HG03439 (cell line): ENCODE results near the gene PRRT2.
A peak's percentile ranks its signal among the peaks of the same experiment; 100 is the strongest.

Experiments used
- ATAC-seq: cut with Tn5 transposase; IDR thresholded peaks from one replicate; pipeline ENCODE4 v1.9.1; 2021; ENCODE audit warnings: mild to moderate bottlenecking, moderate library complexity; ENCODE audit not compliant: unreplicated experiment

The PRRT2 gene

DNA sequence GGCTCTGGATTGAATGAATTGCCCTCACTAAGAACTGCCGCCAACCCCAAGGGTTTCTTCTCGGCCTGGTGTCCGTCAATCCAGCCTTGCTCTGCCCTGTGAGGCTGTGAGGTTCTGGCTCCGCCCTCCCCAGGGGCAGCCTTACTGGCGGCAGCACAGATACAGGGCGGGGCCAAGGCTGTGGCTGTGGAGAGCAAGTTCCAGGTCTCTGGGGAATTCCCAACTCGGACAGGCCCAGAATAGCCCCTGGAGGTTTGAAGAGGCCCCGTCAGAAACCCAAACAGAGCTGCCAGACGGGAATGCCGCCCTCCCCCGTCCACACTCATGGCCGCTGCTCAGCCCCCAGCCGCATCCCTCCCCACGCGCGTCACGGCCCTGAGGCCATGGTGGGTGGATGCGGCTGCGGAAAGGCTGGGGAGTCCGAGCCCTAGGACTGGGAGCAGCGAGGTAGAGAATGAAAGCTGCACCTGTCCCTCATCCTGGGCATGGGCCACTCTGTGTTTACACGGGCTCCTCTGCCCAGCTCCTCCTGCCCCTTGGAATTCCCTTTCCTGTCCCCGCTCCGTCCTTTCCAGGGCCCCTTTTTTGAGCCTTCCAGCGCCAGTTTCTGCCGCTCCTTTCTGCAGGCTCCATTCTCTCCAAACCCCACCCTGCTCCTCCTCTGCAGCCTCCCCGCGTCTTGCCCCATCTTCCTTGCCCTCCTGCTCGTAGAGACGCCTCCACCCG lies 660 bp upstream of the PRRT2 start:
- ATAC-seq = peak; percentile 19

DNA sequence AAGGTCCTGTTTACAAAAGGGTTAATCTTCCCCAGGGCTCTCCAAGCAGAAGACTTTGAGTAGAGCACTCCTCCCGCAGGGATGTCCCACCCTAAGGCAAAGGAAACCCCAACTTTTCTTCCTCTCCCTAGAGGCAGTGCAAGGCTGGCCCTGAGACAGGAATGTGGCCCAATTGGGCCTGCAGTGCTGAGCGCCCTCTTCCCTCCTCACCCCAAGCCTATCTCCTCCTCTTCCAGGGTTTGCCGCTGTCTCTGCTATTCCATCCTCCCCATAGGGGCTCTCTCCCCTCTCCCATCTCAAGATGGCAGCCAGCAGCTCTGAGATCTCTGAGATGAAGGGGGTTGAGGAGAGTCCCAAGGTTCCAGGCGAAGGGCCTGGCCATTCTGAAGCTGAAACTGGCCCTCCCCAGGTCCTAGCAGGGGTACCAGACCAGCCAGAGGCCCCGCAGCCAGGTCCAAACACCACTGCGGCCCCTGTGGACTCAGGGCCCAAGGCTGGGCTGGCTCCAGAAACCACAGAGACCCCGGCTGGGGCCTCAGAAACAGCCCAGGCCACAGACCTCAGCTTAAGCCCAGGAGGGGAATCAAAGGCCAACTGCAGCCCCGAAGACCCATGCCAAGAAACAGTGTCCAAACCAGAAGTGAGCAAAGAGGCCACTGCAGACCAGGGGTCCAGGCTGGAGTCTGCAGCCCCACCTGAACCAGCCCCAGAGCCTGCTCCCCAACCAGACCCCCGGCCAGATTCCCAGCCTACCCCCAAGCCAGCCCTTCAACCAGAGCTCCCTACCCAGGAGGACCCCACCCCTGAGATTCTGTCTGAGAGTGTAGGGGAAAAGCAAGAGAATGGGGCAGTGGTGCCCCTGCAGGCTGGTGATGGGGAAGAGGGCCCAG lies 1.0 kb downstream of the PRRT2 start:
- no peak for ATAC-seq

DNA sequence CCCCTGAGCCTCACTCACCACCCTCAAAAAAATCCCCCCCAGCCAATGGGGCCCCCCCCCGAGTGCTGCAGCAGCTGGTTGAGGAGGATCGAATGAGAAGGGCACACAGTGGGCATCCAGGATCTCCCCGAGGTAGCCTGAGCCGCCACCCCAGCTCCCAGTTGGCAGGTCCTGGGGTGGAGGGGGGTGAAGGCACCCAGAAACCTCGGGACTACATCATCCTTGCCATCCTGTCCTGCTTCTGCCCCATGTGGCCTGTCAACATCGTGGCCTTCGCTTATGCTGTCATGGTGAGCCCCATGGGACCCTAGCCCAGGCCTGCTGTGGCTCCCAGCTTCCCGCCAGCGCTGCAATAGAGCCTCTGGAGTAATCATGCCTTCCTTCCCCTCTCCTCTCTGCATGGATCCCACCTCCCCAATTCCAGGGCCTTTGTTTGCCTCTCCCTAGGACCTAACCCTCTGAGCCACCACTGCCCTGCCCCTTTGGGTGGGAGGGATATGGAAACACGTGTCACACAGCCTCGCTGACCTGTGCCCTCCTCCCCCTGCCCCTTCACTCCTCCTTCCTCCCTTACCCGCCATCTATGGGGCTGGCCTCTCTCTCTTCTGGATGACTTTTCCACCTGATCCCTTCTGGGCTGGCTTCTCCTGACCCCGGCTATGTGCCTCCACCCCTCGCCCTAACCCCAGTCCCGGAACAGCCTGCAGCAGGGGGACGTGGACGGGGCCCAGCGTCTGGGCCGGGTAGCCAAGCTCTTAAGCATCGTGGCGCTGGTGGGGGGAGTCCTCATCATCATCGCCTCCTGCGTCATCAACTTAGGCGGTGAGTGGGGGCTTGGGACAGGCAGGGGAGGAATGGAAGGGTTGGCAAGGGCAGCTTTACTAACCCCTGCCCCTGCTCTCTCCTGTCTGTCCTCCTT lies 1.9 kb downstream of the PRRT2 start:
- ATAC-seq = no peak

DNA sequence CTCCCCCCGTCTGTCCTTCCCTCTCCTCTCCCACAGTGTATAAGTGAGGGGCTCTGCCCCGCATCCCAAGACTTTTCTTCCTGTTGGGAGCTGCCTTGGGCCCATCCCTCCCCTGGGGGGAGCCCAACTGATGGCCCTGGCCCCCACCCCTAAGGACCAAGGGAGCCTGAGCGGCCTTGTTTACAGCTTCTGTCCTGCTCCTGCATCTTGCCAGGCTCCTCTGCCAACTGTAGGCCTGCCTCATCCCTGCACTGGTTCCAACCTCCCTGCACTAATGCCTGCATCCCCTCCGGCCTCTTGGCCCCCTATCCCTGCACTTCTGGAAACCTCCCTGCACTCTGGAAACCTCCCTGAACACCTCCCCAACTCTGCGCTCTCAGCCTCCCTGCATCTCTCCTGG lies 2.6 kb downstream of the PRRT2 start:
- no peak for ATAC-seq

DNA sequence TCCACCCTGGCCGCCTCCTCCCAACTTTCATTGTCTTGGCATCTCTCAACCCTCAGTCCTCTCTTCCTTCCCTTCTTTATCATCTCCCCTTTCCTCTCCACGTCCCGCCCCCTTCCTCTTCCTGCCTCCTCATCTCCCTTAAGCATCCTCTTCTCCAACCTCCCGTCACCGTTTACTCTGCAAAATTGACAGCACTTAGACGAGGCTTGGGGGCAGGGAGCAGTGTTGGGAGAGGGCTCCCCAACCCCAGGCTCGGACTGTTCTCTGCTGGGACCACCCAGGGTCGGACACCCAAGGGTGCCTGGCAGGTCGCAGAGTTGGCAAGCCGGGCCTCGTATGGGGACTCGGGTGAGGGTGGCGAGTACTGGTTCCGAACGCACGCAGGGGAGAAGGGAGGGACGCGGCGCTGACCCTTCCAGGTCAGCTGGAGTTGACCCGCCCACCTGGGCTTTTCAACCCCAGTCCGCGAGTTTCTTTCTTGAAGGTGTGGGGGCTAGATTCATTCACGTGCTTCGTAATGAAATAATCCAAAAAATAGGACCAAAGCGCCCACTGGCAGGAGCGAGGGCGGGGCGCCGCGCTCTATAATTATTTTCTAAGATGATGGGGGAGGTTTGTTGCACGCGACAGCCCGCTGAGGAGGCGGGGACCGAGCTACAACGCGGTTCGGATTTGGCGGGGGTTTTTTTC lies 3.2 kb downstream of the PRRT2 start:
- ATAC-seq = no peak

DNA sequence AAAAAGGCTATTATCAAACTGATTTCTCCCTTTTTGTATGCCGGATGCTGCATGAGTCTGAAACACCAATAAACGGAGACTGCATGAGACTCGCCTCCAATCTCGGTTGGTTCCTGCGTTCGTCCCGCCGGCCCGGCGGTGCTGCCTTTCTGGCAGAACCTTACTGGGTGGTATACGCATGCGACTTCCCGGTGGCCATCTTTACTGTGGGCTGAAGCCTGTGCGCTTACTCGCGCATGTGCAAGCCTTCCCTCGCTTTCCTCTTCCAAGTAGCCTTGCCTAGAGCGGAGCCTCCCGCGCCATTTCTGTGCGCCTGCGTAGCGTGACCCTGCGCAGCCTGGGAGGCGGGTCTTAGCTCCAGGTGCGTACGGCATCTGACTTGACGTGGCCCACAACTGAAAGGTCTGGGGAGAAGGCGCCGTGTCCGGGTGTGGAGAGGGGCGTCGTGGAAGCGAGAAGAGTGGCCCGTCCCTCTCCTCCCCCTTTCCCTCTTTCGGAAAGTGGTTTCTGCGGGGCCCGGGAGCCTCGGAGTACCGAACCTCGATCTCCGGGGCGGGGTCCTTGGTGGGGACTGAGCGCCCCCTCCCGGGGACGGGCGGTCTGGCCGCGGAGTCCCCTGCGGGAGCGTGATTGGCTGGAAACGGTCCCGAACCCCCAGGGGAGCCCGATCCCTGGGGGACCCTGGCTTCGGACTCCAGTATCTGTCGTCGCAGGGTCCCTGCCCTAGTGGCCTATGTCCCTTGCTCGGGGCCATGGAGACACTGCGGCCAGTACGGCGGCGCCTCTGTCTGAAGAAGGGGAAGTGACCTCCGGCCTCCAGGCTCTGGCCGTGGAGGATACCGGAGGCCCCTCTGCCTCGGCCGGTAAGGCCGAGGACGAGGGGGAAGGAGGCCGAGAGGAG lies 4.0 kb downstream of the PRRT2 start, which contains the start of gene PAGR1:
Gene PAGR1 (plus strand): TSS at position 360 of the 901 bp plus-strand sequence. CDS start 374 bp downstream, at position 734.
- ATAC-seq = peak; percentile 63

DNA sequence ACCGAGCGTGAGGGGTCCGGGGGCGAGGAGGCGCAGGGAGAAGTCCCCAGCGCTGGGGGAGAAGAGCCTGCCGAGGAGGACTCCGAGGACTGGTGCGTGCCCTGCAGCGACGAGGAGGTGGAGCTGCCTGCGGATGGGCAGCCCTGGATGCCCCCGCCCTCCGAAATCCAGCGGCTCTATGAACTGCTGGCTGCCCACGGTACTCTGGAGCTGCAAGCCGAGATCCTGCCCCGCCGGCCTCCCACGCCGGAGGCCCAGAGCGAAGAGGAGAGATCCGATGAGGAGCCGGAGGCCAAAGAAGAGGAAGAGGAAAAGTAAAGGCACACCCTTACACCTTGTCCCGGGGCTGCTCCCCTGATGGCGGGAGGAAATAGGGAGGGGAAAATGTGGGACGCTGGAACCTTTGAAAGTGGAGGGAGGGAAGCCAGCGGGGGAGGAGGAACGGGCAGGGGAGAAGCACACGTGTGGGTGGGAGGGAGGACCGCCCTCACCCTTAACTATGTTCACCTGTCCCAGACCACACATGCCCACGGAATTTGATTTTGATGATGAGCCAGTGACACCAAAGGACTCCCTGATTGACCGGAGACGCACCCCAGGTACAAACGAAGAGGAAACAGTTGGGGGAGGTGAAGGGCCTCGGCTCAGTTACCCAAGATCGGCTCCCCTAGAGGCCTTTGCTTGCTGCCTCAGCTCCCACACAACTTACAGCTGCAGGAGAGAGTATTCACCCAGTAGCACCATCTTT lies 4.9 kb downstream of the PRRT2 start:
- peak; percentile 11 for ATAC-seq

DNA sequence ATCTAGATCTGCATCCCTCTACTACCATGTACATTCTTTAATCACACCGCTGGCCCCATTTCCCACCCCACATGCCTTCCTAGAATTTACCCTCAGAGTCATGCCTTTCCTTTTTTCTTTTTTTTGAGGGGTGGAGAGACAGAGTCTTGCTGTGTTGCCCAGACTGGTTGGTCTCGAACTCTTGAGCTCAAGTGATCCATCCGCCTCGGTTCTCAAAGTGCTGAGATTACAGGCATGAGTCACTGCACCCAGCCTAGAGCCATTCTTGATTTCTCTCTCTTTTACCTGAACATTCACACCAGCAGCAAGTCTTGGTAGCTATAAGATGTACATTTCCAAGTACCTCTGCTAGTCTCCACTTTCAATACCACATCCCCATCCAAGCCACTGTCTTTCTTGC lies 6.1 kb downstream of the PRRT2 start:
- ATAC-seq = no peak

DNA sequence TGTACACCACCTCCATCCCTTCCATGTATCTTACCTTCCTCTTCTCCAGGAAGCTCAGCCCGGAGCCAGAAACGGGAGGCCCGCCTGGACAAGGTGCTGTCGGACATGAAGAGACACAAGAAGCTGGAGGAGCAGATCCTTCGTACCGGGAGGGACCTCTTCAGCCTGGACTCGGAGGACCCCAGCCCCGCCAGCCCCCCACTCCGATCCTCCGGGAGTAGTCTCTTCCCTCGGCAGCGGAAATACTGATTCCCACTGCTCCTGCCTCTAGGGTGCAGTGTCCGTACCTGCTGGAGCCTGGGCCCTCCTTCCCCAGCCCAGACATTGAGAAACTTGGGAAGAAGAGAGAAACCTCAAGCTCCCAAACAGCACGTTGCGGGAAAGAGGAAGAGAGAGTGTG lies 7.5 kb downstream of the PRRT2 start:
- no peak for ATAC-seq

DNA sequence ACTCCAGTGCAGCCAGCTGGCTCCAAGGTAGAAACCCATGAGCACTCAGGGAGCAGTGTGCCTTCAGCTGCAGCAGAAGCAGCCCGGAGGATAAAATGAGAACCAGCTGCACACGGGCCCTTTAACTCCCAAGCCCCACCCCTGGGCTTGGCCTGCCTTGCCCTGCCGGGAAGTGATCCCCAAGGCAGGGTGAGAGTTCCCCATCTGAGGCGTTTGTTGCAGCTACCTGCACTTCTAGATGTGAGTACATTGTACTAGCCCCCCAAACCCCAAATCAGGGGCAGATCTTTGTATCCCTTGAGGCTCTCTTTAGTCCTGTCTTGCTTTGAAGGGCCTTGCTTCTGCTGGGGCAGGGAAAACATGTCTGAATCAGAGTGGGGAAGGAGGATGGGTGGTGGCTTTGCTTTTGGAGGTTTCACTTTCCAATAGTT lies 8.3 kb downstream of the PRRT2 start, which contains the start of gene MVP:
Gene MVP (plus strand): TSS at position 192 of the 431 bp plus-strand sequence. CDS start 10,088 bp downstream, outside the sequence.
- ATAC-seq = no peak

DNA sequence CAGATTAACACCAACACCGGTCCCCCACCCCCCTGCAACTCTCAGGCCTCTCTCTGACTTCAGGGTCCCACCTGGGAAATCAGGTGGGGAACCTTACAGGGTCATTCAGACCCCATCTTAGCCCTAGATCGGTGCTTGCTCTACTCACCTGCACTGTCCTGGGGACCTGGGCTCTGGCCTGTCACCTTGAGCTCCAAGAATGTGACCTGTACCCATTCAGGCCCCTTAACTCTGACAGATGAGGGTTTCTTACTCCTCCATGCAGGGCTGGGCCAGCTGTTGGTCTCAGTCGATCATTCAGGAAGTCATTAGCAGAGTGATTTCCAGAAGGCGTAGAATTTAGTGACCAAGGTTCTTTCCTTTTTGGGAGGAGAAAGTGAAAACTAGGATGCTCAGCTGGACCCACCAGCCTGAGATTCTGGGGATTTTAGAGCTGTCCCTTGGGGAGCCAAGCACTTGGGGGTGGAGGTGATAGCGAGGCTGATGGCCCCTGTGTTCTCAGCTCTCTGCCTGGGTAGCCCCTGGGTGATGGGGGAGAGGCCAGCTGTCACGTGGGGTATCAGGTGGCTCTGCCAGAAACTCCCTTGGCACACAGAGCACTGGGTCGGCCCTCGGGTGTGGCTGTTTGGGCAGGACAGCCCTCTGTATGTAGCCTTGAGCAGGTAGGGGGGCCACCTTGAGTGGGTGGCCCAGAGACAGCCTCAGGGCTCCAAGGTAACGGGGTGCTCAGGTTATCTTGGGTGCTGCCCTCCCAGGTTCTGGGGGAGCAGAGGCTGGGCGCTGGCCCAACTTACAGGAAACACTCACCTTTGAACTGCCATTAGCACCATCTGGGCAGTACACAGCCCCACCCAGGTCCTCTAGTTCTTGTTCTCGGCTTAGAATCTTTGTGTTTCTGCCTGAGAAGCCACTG lies 9.0 kb downstream of the PRRT2 start:
- ATAC-seq = peak; percentile 34

DNA sequence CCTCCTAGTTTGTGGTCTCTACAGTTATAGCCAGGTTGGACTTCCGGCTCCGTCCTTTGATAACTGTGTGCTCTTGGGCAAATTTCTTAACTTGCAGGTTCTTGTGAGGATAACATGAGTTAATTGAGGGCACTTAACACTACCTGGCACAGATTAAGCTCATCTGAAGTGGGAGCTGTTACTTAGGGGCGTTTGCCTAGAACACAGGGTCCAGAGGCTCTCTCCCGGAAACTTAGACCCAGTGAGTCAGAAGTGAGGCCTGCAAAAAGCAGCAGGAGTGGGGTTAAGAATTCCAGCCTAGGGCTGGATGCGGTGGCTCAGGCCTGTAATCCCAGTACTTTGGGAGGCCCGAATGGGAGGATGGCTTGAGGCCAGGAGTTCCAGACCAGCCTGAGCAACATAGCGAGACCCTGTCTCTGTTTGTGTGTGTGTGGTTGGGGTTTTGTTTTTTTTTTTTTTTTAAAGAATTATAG lies 9.7 kb downstream of the PRRT2 start:
- ATAC-seq = no peak

DNA sequence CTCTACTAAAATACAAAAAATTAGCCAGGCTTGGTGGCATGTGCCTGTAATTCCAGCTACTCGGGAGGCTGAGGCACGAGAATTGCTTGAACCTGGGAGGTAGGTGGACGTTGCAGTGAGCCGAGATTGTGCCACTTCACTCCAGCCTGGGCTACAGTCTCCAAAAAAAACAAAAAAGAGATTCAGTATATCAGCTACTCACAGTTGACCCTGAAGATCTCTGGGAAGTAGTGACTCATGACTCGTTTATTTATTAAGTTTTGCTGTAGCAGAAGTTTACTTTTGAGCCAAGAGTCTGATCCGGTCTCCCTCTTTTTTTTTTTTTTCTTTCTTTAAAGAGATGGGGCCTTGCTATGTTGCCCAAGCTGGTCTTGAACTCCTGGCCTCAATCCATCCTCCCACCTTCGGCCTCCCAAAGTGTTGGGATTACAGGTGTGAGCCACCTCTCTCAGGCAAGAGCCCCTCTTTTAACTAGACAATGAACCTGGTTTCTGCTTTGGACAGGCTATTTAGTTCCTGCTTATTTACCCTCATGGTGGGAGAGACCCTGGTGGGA lies 12.7 kb downstream of the PRRT2 start:
- no peak for ATAC-seq

DNA sequence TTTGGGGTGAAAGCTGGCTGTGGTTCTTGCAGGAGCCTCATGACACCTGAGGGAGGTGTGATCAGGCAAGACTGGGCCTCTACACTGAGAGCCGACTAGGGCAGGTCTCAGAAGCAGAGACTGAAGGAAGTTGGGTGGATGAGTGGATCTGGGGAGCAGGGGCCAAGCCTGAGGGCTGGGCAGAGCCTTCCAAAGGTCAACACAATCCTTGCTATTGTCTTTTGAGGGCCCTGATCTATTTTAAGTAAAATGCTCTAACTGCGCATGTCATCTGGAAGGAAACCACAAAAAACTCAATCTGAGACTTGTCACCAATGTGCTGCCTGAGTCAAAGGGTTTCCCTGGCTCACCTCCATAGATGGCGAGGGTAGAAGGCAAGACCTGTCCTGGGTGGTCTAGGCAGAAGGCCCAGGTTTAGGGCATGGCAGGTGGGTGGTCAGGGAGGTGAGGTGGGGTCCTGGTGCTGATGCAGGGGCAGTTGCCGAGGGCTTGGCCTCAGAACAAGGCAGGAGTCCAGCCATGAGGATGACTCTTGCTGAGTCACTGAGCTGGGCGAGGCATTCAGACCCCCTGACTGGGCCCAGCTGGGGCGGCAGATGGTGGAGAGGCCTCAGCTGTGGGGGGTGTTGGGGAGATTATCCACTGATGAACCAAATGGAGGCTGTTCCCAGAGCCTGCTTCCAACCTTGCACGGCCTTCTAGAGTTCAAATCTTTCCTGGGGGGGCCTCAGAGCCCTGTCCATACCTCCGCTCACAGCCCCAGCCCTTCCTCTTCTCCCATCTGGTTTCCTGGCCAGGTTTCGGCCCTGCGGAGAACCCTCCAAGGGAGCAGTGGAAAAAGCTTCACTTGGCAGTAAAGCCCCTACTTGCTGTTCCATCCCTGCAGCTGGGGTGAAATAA lies 13.4 kb downstream of the PRRT2 start:
- no peak for ATAC-seq

DNA sequence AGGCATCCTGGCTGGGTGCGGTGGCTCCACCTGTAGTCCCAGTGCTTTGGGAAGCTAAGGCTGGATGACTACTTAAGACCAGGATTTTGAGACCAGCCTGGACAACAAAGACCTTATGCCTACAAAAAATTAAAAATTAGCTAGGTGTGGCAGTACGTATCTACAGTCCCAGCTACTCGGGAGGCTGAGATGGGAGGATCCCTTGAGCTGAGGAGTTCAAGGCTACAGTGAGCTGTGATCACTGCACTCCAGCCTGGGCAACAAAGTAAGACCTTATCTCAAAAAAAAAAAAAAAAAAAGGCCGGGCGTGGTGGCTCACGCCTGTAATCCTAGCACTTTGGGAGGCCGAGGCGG lies 14.3 kb downstream of the PRRT2 start:
- ATAC-seq = no peak

DNA sequence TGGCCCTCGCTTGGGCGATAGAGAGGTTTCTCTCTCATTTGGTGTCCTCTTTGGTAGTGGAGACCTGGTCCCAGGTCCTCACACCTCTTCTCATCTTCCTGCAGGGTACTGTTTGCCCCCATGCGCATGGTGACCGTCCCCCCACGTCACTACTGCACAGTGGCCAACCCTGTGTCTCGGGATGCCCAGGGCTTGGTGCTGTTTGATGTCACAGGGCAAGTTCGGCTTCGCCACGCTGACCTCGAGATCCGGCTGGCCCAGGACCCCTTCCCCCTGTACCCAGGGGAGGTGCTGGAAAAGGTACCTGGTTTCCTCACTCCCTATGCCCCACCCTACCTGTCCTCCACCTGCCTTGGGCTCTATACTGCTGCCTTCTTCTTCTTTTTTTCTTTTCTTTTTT lies 18.8 kb downstream of the PRRT2 start:
- no peak for ATAC-seq
